Measurements from ENCODE around the gene WT1.

The WT1 gene

GRCh38 chr11:32438346-32438865, 3.1 kb upstream of the WT1 start:
- no peak for DNase-seq (ENCODE audit: low spot score)

- DNase-seq (ENCODE audit: low spot score) = no peak
These were observed 2.4 kb upstream of the WT1 start for GRCh38 chr11:32437495-32438345.

DNA sequence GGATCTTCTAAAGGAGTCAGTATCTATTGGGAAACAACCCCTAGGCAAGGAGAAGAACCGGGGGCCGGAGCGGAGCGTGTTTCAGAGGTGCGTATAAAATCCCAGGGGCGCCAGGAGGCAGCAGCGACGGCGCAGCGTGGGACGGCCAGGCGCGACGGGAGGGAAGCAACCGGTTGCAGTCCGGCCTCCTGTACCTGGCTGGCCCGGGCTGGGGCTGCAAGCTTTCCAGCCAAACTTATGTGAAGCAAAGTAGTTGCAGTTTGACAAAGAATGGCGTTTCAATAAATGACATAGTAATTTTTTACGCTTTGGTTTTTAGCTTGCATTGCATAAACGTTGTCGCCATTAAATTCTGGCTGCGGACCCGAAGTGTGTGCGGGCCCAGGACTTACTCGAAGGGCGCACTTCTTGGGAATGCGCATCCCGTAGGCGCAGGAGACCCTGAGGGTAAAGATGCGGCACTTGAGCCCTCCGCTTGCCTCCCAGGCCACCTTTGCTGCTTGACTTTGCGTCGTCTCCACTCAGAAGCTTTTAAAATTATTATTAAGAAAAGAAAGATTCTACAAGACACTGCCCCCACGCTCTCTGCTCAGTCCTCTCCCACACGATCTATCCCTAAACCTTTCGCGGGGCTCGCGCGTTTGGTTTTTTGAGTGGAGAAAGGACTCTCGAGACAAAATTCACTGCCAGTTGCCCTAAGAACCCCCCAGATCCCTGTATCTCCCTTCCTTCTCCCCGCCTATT, 1.6 kb upstream of the WT1 start:
- DNase-seq (ENCODE audit: low spot score) = no peak

DNA sequence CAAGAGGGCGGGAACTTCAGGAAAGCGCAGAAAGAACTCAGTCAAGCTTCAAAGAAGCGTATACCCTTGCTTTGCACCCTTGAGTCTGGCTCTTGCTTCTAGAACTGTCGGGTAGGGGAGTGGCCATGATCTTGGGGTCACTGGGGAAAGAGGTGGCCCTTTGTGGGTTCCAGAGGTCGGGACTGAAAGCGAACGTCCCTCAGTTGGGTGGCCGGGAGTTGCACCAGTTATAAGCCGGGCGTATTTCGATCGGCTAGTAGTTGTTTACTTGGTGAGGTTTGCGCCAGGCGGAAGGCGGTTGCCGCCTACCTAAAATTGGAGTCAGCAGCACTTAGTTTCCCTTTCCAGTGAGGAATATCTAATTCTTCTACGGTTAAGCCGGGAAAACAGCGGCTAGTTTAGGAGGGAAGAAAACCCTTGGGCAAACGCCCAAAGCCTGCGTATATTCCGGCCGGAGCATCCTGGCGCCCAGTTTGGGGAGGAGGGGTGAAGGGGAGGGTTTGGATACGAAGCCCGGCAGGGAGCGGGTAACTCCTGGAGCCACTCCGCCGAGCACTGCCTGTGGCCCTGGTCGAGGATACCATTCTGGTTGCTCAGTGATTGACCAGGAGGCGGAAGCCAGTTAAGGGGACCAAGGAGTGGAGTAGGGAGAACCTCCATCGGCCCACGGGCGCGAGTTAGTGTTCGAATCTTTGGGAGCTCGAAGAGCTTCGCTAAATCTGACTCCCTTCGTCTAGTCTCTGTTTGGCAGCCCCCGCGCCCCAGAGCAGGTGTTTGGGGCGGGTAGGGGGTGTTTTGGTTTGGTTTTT, 807 bp upstream of the WT1 start:
- DNase-seq (ENCODE audit: low spot score) = no peak

- no peak for DNase-seq (ENCODE audit: low spot score)
These were observed 223 bp downstream of the WT1 start for GRCh38 chr11:32435152-32435480.

GRCh38 chr11:32434356-32435151, 785 bp downstream of the WT1 start:
- no peak for DNase-seq (ENCODE audit: low spot score)

DNA sequence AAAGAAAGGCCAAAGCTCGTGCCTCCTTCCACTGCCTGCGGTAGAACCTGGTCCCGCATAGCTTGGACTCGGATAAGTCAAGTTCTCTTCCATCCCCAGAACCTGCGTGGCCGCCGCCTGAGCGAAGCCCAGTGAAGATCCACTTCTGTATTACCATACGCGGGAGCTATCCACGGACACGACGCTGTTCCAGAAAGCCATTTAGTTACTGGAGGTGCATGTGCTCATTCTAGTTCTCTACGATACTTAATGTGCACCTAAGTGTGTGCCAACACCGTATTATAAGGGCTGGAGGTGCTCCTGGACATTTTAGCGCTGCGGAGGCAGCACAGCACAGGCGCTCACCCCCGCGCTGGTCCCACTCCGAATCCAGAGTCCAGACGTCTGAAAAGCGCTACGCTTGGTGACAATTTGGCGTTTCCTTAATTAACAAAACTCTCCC, 1.4 kb downstream of the WT1 start:
- DNase-seq (ENCODE audit: low spot score) = no peak

DNA sequence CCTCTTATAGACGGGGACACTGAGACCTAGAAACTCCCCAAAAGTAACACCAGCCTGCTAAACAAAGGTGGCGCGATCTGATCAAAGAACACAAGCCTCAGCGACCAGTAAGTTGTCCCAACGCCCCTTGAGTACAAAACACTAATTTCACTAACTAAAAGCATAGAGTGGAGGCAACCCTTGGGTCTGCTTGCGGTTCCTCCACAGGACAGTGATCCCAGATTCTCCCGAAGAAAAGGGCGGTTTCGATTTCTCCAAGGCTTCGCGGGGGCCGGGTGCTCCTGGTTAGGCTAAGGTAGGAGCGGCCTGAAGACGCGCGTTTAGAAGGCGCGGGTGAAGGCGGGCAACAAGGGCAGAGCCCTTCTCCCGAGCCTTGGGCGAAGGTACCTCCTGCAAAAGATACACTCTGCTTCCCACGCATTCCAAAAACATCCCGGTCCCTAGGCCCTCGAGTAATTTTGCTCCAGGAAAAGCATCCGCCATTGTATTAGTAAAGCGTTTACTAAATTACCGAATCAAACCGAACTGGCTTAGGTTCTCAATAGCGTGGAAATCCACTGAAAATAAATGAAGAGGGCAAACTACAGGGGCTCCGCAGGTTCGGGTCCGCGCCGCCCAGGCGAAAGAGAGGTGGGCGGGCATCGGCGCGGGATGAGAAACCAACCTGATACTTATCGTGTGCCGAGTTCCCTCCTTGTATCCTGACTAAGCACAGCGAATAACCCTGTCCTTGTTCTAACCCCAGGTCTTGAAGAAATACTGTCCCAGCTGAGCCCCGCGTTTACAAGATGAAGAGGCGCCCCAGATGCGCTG, 2.0 kb downstream of the WT1 start:
- DNase-seq (ENCODE audit: low spot score) = no peak

DNA sequence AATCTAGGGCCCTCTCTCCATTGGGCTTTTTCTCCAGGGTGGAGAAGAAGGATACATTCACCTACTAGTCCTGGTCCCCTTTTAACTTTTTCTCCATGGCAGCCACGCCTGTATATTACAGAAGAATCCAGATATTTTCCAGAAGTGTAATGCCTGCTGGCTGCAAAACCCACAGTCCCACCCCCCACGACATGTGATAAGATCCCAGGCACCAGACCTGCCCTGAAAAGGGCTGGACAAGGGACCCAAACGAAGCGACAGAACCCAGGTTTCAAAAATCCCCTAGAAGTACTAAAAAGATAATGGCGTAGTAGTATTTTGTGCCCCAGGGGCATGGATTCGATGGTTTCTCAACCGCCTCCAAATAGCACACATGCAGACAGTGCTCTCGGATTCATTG, 2.8 kb downstream of the WT1 start:
- DNase-seq (ENCODE audit: low spot score) = no peak

GRCh38 chr11:32430568-32431381, 4.6 kb downstream of the WT1 start:
- no peak for DNase-seq (ENCODE audit: low spot score)

DNA sequence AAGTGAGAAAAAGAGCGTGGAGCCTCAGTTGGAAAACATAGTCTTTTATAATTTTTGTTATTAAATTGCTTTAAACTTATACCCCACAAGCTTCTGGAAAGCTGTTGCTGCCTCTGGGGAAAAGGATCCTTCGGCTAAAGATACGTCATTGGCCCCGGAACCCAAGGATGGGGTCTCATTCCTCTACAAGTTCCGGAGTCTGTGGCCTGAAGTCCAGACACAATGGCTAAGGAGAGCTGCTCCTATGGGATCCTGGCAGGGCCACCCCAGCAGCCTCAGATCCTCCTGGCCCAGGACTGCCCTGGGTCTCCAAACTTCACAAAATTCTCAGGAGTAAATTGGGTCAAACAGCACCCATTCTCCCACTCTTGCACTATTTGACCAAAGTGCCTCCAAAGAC, 5.9 kb downstream of the WT1 start:
- no peak for DNase-seq (ENCODE audit: low spot score)

- DNase-seq (ENCODE audit: low spot score) = no peak
These were observed 6.6 kb downstream of the WT1 start for GRCh38 chr11:32428665-32429303.

DNA sequence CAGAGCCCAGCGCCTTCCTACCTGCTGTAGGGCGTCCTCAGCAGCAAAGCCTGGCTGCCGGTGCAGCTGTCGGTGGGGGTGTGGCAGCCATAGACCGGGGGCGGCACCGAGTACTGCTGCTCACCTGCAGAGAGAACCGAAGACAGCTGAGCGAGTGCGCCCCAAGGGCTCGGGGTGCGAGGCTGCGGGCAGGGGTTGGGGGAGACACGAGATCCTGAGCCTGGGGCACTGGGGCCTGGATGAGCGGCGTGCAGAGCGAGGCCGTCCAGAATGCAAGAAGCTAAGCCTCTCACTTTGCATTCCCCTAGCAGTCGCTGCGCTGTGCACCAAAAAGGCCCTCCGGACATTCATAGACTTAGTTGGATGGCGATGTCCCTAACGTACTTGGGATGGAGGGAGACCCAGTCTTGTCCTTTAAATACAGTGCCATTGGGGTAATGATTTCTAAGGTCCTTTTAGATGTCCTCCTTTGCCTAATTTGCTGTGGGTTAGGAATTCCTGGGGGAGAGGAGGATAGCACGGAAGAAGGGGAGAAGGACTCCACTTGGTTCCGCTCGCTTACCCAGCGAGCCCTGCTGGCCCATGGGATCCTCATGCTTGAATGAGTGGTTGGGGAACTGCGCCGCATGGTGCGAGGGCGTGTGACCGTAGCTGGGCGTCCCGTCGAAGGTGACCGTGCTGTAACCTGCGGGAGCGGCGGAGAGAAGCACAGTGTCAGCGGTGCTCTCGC, 7.2 kb downstream of the WT1 start:
- DNase-seq (ENCODE audit: low spot score) = no peak

DNA sequence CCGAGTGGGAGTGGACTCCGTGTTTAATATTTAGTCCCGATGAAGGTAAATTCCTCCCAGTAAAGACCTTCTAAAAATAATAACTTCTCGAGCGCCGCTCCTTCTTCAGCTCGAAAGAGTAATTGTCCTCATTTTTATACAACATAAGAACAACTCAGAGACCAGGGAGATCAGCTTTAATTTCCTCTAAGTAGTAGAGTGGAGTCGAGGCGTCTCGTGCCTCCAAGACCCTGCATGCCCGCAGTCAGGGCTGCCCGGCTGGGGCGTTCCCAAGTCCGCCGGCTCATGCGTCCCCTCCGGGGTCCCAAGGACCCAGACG, 7.8 kb downstream of the WT1 start:
- DNase-seq (ENCODE audit: low spot score) = no peak

DNA sequence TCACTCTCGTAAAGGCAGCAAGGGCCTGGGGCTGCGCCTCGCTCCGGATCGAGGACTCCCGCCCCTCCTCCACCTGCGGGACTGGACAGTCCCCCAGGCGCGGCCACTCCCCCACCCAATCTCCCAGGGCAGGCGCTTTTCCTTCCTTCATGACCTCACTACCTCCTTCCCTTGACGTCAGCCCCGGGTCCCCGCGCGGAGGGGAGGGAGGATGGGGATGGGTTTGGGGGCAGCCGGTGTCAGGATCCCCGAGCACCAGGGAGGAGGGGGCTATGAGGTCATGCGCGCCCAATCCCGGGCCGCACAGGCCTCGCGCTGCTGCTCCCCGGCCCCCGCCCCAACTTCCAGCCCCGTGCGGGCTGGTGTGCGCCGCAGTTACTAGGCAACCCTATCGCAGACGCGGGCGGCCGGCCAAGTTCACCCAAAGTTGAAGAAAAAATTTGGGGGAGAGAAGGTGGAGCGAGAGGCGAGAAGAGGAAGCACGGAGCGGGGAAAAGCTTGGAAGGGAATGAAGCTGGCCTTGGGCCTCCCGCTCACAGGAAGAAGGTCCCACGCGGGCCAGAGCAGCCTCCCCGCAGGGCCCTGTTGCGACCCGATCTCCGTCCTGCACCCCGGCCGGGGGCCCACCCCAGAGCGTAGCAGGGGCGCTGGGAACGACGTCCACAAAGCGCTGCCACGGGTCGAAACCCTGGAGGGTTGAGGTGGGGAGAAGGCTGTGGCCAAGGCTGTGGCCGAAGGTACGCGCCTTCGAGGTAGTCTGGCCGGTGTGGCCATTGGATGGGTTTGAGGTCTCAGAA, 8.3 kb downstream of the WT1 start:
- DNase-seq (ENCODE audit: low spot score) = no peak

- DNase-seq (ENCODE audit: low spot score) = no peak
These were observed 9.1 kb downstream of the WT1 start for GRCh38 chr11:32426192-32426591.

- DNase-seq (ENCODE audit: low spot score) = no peak
These were observed 9.6 kb downstream of the WT1 start for GRCh38 chr11:32425761-32426160.

DNA sequence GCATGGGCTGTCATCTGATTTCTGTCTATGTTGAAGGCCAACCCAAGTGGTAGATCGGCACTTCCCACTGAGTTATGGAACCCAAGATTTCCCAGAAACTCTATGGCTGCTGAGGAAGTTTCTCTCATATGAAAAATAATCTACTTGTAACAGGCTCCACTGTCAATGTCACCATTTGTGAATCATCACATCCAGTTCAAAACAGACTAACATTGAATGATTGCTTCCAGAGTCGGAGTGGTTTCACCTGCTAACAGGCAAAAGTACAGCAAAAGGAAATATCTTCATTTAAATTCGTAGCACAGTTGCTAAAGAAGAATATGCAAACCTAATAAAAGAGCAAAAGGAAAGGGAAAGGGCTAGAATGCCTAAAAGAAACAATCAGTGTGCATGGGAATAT, 12.8 kb downstream of the WT1 start:
- DNase-seq (ENCODE audit: low spot score) = no peak
